Activated CD4-positive, CD25-positive, alpha-beta regulatory T cell (primary cell): ENCODE results near the gene MCFD2.
"Not testable (repeated sequence)": the region's sequence is repeated elsewhere in the genome, so short reads cannot be mapped to it uniquely, and the experiment has no call there.

Source experiments
- DNase-seq, 4 experiments: peaks; one replicate each; lab custom pipeline; 2025; lab: John Stamatoyannopoulos, UW

Gene MCFD2

DNA sequence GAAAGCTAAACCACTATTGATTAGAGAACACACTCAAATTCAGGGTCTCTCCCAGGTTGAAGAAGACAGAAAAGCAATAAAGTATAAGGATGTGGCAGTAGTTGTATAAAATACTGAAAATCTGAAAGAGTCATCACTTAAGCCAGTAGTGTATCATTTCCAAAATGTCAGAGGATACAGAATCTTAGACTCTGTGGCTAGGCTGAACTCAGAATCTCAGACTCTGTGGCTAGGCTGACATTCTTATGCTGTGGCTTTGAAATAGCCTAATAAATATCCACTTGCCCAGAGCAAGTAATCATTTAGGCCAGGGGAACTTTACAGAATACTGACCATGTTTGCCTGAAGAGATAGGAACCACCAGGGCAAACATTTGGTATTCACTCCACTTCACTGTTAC is 13.1 kb downstream of the MCFD2 start:
- no peak for DNase-seq

GRCh38 chr2:46901611-46902010 is 14.0 kb downstream of the MCFD2 start:
- DNase-seq = no peak

- no peak for DNase-seq
Measured at GRCh38 chr2:46900381-46900780, 15.2 kb downstream of the MCFD2 start.

- DNase-seq = no peak
Measured at GRCh38 chr2:46899053-46899452, 16.6 kb downstream of the MCFD2 start.

- DNase-seq = no peak
Measured at GRCh38 chr2:46898024-46898423, 17.6 kb downstream of the MCFD2 start.

DNA sequence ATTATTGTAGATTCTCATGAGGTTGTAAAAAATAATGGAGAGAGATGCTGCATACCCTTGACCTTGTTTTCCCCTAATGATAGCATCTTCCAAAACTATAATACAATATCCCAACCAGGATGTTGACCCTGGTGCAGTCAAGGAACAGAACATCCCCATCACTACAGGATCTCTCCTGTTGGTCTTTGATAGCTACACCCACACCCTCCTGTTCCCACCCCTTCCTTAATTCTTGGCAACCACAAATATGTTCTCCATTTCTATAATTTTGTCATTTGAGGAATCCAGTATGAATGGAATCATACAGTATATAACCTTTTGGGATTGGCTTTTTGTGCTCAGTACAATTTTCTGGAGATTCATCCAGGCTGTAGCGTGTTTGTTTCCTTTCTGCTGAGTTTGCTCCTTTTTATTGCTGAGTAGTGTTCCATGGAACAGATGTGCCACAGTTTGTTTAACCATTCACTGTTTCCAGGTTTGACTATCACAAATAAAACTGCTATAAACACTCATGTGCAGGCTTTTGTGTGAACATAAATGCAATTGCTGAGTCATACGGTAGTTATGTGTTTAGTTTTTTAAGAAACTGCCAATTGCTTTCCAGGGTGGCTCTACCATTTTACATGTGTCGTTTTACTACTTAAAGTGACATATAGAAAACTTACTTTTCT is 22.2 kb downstream of the MCFD2 start:
- DNase-seq = no peak

- no peak for DNase-seq
Measured at GRCh38 chr2:46891956-46892553, 23.6 kb downstream of the MCFD2 start.

DNA sequence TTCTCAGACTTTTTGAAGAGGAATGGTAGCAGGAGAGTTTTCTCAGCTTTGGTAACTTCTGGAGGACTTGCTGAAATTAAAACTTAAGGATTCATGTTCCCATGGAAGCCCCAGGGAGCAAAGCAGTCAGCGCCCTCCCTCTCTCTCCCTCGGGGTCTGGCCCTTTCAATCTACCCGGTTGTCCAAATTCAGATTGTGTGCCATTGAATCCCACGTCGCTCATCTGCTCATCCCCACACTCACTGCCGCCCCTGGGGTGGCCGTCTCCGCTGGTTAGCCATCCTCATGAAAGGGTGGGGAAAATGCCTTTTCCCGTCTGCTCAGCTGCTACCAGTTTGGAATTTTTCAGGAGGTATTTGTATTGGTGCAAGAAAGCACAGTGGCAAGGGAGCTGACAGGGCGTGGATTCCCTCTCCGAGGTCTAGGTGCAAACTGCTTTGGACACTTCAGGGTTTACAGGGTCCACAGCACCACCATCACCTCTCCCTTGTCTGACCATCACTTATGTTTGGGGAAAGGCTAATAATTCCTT is 27.1 kb downstream of the MCFD2 start:
- DNase-seq = no peak

DNA sequence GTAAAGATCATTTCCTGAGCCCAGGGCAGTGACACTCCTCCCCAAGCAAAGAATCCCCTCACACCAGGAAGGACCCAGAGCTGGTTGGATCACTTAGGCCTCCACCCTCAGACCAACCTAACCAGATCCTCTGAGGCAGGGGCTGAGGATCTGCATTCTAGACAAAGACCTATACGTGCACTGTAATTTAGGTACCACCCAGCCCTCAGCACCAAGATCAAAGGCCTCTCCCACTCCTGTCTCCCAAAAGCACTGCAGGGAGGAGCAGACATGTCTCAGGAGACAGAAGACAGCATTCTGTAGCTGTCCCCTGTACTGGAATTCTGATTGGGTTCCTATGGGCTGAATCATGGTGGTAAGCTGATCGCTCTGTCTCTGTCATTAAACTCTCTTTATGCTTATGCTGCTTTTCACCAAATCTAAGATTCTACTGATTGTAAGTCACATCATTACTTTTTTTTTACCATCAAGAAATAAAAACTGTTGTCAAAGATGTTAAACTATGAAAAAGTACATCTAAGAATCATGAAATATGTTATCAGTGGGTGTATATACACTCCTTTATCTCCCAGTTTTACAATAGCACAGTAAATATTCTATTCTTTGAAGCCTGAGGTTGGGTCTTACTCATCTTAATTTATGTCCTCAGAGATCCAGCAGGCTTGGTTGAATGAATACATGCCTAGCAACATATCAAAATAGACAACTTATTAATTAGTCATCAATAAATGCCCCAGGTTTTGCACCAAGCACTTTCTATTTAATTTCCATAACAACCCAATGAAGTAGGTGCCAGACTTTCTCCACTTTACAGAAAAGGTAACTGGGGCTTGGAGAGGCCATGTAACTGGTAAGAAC is 28.3 kb downstream of the MCFD2 start:
- no peak for DNase-seq

DNA sequence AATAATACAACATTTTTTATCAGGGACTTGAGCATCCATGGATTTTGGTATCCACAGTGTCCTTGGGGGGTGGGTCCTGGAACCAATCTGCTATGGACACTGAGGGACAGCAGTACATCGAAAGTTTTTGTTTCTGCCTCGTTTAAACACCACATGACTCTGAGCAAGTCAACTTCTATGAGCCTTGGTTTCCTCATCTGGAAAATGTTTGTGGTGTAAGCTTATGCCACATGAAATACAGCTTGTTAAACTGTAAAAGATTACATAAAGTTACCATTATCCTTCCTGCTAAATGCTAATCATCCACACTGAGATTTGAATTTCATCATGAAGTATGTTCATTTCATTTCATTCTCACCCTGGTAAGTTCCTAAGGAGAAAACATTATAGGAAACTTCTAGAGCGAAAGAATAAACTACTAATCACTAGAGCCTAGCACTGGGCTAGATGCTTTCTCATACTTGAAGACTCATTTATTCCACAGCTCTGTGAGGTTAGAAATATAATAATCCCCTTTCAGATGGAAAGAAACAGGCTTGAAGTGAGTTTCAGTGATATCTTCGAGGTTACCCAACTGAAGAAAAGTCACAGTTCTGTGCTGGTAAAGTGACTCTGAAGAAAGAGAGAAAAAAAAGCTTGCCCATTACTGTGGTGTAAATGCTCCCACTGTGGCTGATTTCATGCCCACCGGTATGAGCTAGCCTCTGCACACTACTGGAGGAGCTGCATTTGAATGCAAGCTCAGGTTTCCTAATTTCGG is 29.2 kb downstream of the MCFD2 start:
- no peak for DNase-seq

DNA sequence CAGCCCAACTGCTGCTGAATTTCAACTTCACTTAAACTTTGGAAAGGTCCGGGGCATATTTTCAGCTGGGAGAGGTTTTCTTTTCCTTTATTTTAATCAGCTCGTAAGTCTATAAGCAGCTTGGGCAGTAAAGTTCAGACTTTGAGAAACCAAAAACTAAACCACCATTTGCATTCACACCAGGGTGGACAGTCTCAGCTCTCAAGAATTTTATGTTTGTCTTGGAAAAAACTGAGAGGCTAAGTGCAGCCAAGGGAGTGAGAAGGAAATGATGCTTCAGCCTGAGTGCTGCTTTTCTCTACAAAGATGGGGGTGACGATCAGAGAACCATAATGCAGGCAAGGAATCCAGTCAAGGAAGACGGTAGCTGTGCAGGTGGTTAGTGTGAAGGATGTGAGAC is 30.2 kb downstream of the MCFD2 start:
- no peak for DNase-seq

DNA sequence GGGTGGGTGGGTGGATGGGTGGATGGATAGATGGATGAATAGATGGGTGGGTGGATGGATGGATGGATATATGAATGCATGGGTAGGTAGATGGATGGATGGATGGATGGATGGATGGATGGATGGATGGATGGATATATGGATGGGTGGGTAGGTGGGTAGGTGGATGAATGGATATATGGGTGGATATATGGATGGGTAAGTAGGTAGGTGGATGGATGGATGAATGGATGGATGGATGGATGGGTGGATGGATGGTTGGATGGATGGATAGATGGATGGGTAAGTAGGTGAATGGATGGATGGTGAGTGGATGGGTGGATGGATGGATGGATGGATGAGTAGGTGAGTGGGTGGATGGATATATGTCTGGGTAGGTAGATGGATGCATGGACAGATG is 36.1 kb downstream of the MCFD2 start:
- DNase-seq = no peak

DNA sequence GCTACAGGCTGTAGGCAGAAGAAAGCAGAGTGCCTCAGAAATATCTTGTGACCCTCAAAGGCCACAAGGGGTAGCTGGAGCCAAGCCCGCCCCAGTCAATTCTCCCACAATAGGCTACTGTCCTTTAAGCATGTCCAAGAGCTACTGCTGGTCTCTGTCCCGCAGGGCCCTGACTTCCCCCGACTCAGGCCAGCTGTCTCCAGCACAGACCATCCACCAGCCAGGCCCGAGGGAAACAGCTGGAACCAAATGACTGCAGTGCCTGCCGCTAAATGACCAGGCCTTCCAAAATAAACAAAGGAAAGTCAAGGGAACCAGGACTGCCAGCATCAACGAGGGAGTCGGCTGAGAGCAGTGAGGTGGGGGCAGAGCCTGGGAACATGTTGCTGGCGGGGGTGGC is 36.7 kb downstream of the MCFD2 start:
- DNase-seq = no peak

GRCh38 chr2:46878240-46878877 is 37.2 kb downstream of the MCFD2 start:
- no peak for DNase-seq

- no peak for DNase-seq
Measured at GRCh38 chr2:46877619-46878113, 37.9 kb downstream of the MCFD2 start.

GRCh38 chr2:46876741-46877384 is 38.7 kb downstream of the MCFD2 start:
- DNase-seq = no peak

DNA sequence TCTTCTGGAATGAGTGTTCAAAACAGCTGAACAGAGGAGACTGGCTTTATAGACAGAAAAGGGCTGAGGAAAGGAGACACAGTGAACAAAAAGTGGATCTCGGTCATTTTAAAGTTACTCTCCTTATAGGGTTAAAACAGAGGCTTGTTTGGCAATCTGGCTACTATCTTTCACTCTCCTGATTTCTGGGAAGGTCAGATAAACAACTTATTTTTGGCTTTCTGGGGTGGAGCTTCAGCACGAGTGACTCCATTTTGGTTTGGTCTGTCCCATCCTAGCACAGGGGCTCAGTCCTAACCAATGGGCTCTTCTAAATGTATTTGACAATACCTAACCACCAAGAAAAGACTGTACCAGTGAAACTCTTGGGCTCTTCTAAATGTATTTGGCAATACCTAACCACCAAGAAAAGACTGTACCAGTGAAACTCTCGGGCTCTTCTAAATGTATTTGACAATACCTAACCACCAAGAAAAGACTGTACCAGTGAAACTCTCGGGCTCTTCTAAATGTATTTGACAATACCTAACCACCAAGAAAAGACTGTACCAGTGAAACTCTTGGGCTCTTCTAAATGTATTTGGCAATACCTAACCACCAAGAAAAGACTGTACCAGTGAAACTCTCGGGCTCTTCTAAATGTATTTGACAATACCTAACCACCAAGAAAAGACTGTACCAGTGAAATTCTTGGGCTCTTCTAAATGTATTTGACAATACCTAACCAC is 39.5 kb downstream of the MCFD2 start:
- DNase-seq = not testable (repeated sequence)

- DNase-seq = no peak
Measured at GRCh38 chr2:46875226-46875899, 40.2 kb downstream of the MCFD2 start.

DNA sequence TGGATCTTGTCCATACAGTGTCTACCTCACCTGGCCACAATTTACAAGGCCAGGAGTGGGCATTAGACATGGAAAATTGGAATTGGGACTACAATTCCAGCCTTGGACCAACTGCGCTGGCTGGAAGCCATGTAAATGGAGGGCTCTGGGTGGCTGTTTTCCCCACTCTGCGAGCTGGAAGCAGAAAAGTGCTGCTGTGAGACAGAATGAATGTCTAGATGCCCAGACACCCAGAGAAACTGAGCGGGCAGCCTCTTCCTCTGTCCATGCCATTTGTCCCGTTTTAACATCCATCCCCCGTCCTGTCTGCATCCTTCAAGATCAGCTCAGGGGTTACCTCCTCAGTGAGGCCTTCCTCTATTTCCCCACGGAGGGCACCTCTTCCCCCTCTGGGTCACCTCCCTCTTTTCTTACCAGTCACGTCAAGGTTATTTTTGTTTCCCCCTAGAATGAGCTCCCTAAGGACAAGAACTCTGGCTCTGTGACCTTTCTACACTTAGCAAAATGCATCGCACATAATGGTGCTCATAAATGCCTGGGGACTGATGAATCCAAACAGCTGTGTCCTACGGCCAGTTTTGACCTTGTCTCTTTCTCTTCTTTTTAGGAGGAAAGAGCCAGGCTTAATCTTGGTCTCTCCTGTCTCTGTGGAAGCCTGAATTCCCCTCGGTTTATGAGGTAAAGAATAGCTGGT is 41.2 kb downstream of the MCFD2 start:
- DNase-seq = no peak
